Stimulated activated CD4-positive, alpha-beta T cell treated with anti-CD3 and anti-CD28 coated beads, TNF-alpha, amount 100 ng/mL, for 4 hours (primary cell): ENCODE data around the gene DDOST.

Experiments used
- DNase-seq, 3 experiments: peaks; one replicate each; pipeline ENCODE4 v3.0.0-alpha.2; 2020; ENCODE audit warnings: low read depth in 3 of 3

DDOST gene

GRCh38 chr1:20661207-20662109 is at the start of gene DDOST:
Gene DDOST, minus strand, starts transcription at chr1:20661369. Its CDS starts 19 bp downstream, at chr1:20661350.
- DNase-seq, result peak; percentile 85 to 86 (median 85)

GRCh38 chr1:20710469-20711284 is 49.5 kb upstream of the DDOST start:
- no peak for DNase-seq

GRCh38 chr1:20709868-20710267 is 48.7 kb upstream of the DDOST start:
- no peak for DNase-seq

GRCh38 chr1:20708891-20709290 is 47.7 kb upstream of the DDOST start:
- no peak for DNase-seq

GRCh38 chr1:20708057-20708456 is 46.9 kb upstream of the DDOST start:
- no peak for DNase-seq

GRCh38 chr1:20706841-20707240 is 45.7 kb upstream of the DDOST start:
- no peak for DNase-seq

GRCh38 chr1:20705203-20705755 is 44.1 kb upstream of the DDOST start:
- no peak for DNase-seq

GRCh38 chr1:20704390-20705202 is 43.4 kb upstream of the DDOST start:
- DNase-seq, result no peak

- DNase-seq, result no peak
Observed at GRCh38 chr1:20703124-20703756, 42.1 kb upstream of the DDOST start.

- DNase-seq, result no peak
Observed at GRCh38 chr1:20702416-20702815, 41.2 kb upstream of the DDOST start.

- DNase-seq, result no peak
Observed at GRCh38 chr1:20701847-20702246, 40.7 kb upstream of the DDOST start.

- no peak for DNase-seq
Observed at GRCh38 chr1:20701446-20701845, 40.3 kb upstream of the DDOST start.

GRCh38 chr1:20700636-20701215 is 39.6 kb upstream of the DDOST start:
- DNase-seq, result no peak

GRCh38 chr1:20699558-20699957 is 38.4 kb upstream of the DDOST start:
- no peak for DNase-seq

GRCh38 chr1:20698195-20698910 is 37.2 kb upstream of the DDOST start:
- DNase-seq, result no peak

- no peak for DNase-seq
Observed at GRCh38 chr1:20697563-20697962, 36.4 kb upstream of the DDOST start.

GRCh38 chr1:20696397-20697333 is 35.5 kb upstream of the DDOST start:
- DNase-seq, result peak; percentile 40 to 53 (median 50)

GRCh38 chr1:20695515-20695914 is 34.3 kb upstream of the DDOST start:
- no peak for DNase-seq

- DNase-seq, result no peak
Observed at GRCh38 chr1:20693623-20694022, 32.5 kb upstream of the DDOST start.
